Right lung (tissue), 5 donors: Measurements from ENCODE around the gene XPO5. TPM values are rescaled to one million over a fixed set of nuclear protein-coding genes. Genes with fewer than 3 reads are reported as not detected.
A peak's percentile ranks its signal among the peaks of the same experiment; 100 is the strongest.
"Not testable (repeated sequence)": the region's sequence is repeated elsewhere in the genome, so short reads cannot be mapped to it uniquely, and the experiment has no call there.

Source experiments
- DNase-seq, 2 donors: peaks; one replicate each; pipeline ENCODE4 v3.0.0-alpha.2; 2013
- polyA plus RNA-seq, 5 donors: library from polyadenylated mRNA; unstranded; fragments of 120-200 nt; gene quantifications; one replicate each; pipeline versions ENCODE4 v1.2.1 to v1.2.3, GENCODE V29; 2013; ENCODE audit warnings: inconsistent platforms in 1 of 5, low replicate concordance in 1 of 5; ENCODE audit not compliant: insufficient read length in 5 of 5, insufficient read depth in 1 of 5

XPO5 gene
- polyA plus RNA-seq, 5 donors, result 35.9 to 43.0 (median 40.6) TPM

DNA sequence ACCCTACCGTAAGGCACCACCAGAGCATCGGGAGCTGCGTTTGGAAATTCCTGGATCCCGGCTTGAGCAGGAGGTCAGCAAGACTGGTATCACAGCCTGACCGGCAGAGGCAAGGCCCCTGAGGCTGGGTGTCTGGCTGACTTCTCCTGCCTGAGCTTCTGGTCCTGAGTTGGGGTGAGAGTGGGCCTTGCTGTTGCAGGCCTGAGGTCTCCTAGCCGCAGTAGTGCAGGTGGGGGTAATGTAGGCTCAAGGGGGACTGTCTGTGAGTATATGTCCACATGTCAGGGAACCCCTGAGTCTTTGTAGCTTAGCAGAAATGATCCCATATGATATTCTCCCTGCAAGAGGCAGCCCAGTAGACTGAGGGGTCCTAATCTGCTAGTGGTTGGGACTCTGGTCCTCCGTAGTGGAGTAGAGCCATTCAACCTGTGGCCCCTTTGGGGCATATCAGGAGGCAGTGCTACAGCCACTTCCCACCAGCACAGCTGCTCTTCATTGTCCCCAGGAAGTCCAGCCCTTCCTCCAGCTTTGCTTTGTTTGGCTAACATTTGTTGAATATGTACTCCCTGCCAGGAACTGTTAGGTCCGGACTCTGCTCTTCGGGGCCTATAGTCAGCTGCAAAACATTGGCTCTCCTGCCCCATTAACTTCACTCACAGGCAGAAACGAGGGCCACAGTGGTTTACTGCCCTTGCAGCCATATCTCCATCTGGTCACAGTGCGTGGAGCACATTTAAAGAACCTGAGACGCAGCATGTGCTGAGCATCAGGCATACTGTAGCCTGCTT is 76.6 kb downstream of the XPO5 start:
- no peak for DNase-seq

- not testable (repeated sequence) for DNase-seq
These were observed 77.5 kb downstream of the XPO5 start for GRCh38 chr6:43498291-43498690.

DNA sequence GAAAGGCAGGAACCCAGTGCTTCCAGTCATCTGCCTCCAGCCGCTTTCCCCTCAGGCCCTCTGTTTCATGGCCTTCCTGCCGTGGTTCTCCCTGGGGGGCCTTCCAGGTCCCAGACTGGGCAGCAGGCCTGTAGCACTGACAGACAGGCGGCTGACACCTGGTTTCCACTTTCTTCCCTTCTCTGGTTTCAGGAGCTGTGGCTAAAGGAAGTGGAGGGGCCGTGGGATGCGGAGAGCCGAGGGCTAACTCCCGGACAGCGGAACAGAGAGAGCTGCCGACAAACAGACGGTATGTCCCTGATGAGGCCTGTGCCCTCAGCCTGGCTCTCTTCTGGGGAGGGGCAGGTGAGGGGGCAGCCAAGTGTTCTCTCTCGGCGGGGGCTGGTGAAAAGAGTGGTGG is 78.1 kb downstream of the XPO5 start:
- no peak for DNase-seq

- no peak for DNase-seq
These were observed 78.8 kb downstream of the XPO5 start for GRCh38 chr6:43497129-43497396.

DNA sequence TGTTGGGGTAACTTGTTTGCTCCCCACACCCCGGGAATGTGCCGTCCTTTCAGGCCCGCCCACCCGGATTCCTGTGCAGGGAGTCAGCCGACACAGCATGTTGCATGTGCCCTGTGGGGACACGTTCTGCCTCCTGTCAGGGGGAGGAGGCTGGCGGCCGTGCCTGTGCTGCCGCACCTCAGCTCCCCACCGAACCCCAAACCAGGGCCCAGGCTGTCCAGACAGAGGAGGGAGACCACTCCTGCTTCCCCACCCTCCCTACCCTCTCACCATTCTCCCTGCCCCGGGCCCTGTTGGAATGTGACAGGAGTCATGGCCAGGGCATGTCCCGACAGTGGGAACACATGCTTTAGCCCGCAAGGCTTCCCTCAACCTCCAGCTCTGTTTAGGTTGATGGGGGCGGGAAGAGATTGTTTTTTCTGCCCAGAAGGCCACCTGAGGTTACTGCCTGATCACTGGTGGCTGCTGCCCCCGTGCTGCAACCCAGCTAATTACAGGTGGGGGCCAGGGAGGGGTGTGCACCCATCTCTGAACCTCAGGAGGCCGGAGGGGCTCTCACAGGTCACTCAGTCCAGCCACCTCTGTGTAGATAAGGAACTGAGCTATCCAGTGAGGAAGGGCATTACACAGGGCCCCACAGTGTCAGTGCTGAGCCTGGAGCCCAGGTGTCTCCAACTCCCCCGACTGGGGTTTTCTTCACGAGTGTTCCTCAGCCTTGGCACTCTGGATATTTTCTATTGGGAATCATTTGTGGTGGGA is 79.3 kb downstream of the XPO5 start:
- DNase-seq, result no peak

GRCh38 chr6:43495409-43495941 is 80.4 kb downstream of the XPO5 start:
- DNase-seq, result no peak

DNA sequence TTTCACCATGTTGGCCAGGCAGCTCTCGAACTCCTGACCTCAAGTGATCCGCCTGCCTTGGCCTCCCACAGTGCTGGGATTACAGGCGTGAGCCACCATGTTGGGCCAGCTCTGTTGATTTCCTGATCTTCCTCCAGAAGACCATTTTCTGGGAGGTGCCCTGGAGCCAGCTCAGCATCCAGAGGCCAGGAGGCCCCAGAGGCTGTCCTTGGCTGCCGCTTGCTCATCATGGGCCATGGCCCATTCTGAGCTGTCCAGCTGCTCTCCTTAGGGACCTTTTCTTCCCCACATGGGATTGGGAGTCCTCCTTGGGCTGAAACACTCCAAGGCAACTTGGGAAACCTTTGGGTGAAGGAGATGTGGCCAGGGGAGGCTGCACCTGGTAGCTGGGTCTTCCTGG is 81.1 kb downstream of the XPO5 start:
- no peak for DNase-seq

DNA sequence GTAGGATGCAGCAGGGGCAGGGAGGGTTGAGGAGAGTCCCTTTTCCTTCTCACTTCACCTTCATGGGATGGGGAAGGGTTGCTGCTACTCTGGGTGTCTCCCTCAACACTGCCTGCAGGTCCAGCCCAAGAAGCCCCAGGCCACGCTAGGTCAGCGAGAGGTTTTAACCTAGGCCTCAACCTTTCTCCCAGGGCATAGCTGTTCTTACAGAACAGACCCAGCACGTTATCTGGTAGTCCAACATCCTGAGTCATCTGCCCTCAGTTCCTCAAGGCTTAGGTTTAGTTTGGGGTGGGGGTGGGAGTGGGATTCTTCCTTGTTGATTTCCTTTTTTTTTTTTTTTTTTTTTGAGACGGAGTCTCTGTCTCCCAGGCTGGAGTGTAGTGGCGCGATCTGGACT is 81.5 kb downstream of the XPO5 start:
- no peak for DNase-seq

GRCh38 chr6:43493833-43494232 is 82.0 kb downstream of the XPO5 start:
- DNase-seq, result no peak

- no peak for DNase-seq
These were observed 82.6 kb downstream of the XPO5 start for GRCh38 chr6:43493230-43493629.

DNA sequence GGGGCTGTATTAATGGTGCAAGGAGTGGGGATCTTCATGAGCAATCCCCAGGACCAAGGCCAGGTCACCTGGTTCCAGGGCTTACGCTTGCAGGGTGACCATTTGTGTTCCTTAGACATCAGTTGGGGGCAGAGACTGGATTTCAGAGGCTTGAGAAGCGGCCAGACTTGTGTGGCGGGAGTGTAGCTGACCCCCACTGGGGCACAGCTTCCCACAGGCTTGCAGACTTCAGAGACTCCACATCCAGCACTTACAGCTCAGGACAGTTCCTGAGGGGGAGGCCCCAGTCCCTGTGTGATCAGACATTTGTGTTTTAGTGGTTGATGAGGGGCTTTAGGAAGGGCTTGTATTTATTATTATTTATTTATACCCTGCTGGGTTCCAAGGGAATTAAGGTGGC is 83.2 kb downstream of the XPO5 start:
- no peak for DNase-seq

DNA sequence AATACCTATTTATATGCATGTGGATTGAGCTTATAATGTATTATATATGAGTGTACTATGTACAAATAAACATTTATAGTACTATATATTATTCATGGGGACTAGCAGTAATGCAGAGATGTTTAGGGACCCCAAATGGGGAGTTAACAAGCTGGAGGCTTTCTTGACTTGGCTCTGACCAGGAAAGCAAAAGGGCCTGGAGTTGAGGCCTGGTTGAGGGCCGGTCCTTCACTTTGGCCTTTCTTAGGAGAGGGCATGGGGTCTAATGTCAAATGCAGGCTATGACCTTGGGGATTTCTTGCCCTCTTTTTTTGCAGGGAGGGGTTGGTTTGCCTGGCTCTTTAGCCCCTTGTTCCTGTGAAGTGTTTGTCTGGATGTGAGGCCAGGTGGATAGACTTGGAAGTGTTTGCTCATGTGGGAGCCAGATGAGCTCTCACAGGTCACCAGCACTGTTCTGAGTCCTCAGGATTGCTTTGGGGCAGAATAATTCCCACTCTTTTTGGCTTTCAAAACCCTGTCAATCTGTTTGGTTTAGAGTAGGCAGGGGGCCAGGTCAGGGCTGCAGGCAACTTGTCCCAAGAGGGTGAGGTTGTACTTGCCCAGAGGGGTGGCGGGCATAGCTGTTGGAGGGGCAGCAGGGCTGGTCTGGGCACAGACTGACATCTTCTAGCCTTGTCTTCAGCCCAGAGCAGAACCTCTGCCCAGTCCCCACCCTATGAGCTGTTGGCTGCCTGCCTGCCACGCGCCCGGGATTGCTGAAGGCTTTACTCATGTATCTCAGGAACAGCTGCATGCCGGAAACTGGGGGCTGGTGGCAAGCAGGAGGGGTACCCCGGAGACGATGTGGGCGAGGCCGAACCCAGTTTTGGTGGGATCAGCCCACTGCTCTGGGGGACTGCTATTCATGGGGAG is 83.8 kb downstream of the XPO5 start:
- DNase-seq, result peak in 1 of 2 donors; percentile 39

GRCh38 chr6:43490523-43490939 is 85.3 kb downstream of the XPO5 start:
- DNase-seq, result no peak

DNA sequence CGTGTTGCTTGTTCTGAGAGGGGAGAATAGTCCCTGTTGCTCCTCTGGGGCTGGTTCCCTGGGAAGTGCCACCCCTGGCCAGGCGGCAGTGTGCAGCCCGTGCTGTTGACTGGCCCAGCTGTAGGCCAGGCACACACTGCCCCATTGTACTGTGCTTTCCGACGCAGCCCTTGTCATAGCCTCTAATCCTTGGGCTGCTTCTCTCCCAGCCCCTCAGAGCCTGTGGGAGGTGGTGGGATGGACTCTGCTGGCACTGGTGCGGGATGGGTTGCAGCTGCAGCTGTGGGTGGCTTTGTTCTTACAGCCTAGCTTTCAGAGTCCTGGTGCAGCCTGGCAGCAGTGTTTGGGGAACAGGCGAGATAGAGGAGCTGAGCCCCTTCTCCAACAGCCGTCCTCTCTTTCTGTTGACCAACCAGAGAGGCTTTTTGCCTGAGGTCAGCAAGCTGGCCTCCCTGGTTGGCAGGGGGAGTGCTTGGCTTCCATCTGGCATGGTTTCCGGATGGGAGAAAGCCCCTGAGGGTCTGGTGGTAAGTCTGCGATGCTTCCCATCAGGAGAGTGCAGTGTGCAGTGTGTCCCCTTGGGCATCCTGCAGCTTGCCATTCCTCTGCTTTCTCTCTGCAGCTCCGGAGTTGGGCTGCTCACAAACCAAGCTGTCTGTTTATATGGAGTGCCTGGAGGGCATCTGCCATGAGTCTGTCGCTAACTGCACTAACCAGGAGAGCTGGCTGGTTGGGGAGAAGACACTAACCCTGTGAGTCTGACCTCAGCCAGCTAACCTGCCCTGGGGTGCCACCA is 86.4 kb downstream of the XPO5 start:
- DNase-seq, result no peak

GRCh38 chr6:43488667-43489276 is 87.1 kb downstream of the XPO5 start:
- DNase-seq, result no peak

GRCh38 chr6:43481591-43482236 is 94.1 kb downstream of the XPO5 start:
- DNase-seq, result no peak

DNA sequence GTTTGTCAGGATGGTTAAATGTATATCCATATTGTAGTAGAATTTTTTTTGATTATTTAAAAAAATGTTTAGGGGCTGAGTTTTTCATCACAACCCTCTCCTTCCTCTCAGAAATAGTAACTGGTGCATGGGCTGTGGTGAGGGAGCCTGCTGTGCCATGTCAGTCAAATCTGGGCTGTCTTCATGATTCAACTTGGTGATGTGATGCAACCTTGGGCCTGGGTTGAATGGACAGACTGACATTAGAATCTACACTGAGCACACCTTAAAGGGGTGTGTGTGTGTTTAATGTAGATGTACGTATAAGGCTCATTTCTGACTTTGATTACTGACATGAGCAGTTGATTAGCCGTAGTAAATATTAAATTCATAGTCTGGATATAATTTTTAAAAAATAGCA is 94.8 kb downstream of the XPO5 start:
- DNase-seq, result no peak

DNA sequence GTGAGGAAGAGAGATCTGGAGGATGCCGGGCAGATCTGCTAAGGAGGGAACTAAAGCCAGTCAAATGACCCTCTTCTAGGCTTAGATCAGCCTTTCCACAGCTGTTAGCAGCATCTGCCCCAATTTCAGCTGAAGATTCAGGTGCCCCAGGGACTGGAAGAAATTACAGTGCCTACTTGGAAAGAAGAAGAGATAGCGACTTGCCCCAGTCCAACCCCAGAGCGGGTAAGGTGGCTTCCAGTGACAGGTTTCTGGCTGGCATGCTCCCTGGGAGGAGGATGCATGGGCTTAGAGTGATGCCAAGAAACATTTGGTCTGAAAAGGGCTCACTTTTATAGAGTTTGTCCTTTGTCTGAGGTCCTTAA is 97.8 kb downstream of the XPO5 start:
- DNase-seq, result no peak

GRCh38 chr6:43477235-43478007 is 98.4 kb downstream of the XPO5 start, which contains the start of gene TJAP1:
Gene TJAP1, plus strand, starts transcription at chr6:43477570. Its CDS starts 21,432 bp downstream, at chr6:43499002.
- peak; percentile 85 to 87 for DNase-seq
